ENCODE measurements around the gene CENPO. TPM values are rescaled to one million over a fixed set of nuclear protein-coding genes. Genes with fewer than 3 reads are reported as not detected.

The CENPO gene
- total RNA-seq, 1 donor from 2014 or later, result 13.4 TPM

- CTCF ChIA-PET, result no interaction called here
- DNase-seq (no peak), ATAC-seq (ENCODE audit: low read depth) (no peak)
- POLR2A ChIA-PET, result interaction anchor here (0.7 kb wide), 1 partner anchor 181 kb away, joined by 4 read pairs; no protein-coding TSS in a partner anchor
- Mint-ChIP-seq H3K9me3 (no peaks in the 10 kb centered on the region), H3K27me3 (no peaks in the 10 kb centered on the region), H3K27ac (no peak overlapping the region), H3K36me3 (ENCODE audit: low read depth) (peaks cover 62% of the 10 kb centered on the region), H3K4me1 (no peaks in the 10 kb centered on the region), H3K4me3 (no peak overlapping the region)
- no peak for TF ChIP-seq CTCF (IDR thresholded peaks at IDR 0.05)
- intact Hi-C loops (cut with micrococcal nuclease), result no loop called here
Observed at GRCh38 chr2:24763843-24764242, 29.4 kb upstream of the CENPO start.

GRCh38 chr2:24766609-24767008, 26.6 kb upstream of the CENPO start:
- ATAC-seq (ENCODE audit: low read depth) (no peak), DNase-seq (no peak)
- ChIA-PET POLR2A (no interaction called here), CTCF (no interaction called here)
- no peak overlapping the region for H3K4me3 Mint-ChIP-seq
- H3K27ac Mint-ChIP-seq, result peak overlapping the region; percentile 27
- H3K9me3 Mint-ChIP-seq, result no peaks in the 10 kb centered on the region
- no peaks in the 10 kb centered on the region for H3K27me3 Mint-ChIP-seq
- H3K36me3 Mint-ChIP-seq (ENCODE audit: low read depth), result peaks cover 64% of the 10 kb centered on the region
- H3K4me1 Mint-ChIP-seq, result no peaks in the 10 kb centered on the region
- TF ChIP-seq CTCF (IDR thresholded peaks at IDR 0.05), result no peak
- intact Hi-C loops (cut with micrococcal nuclease), result no loop called here

DNA sequence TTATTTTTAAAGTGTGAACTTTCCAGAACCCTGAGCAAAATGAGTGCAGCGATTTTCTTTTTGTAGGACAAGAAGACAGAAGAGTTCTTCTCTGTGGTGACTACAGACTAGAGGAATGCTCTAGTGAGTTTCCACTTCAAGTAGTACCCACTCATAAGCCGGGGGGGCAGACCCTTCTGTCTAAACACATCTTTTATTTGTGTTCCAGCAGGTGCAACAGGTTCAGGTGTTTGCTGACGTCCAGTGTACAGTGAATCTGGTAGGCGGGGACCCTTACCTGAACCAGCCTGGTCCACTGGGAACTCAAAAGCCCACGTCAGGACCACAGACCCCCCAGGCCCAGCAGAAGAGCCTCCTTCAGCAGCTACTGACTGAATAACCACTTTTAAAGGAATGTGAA, 25.2 kb upstream of the CENPO start:
- intact Hi-C loops (cut with micrococcal nuclease), result no loop called here
- H3K9me3 Mint-ChIP-seq, result no peaks in the 10 kb centered on the region
- POLR2A ChIA-PET, result no interaction called here
- no peak for TF ChIP-seq CTCF (IDR thresholded peaks at IDR 0.05)
- ATAC-seq (ENCODE audit: low read depth), result no peak
- H3K4me3 Mint-ChIP-seq, result no peak overlapping the region
- no peaks in the 10 kb centered on the region for H3K27me3 Mint-ChIP-seq
- no peaks in the 10 kb centered on the region for H3K4me1 Mint-ChIP-seq
- no peak overlapping the region for H3K27ac Mint-ChIP-seq
- CTCF ChIA-PET, result no interaction called here
- DNase-seq, result no peak
- peaks cover 53% of the 10 kb centered on the region for H3K36me3 Mint-ChIP-seq (ENCODE audit: low read depth)

- CTCF ChIA-PET, result interaction anchor here (0.6 kb wide), 1 partner anchor 30 kb away, joined by 3 read pairs; no protein-coding TSS in a partner anchor
- Mint-ChIP-seq H3K36me3 (ENCODE audit: low read depth) (peaks cover 51% of the 10 kb centered on the region), H3K9me3 (no peaks in the 10 kb centered on the region), H3K4me1 (no peaks in the 10 kb centered on the region), H3K4me3 (no peak overlapping the region), H3K27ac (no peak overlapping the region), H3K27me3 (no peaks in the 10 kb centered on the region)
- TF ChIP-seq CTCF (IDR thresholded peaks at IDR 0.05), result no peak
- intact Hi-C loops (cut with micrococcal nuclease), result no loop called here
- ATAC-seq (ENCODE audit: low read depth) (no peak), DNase-seq (no peak)
- POLR2A ChIA-PET, result no interaction called here
Observed at GRCh38 chr2:24768601-24769000, 24.6 kb upstream of the CENPO start.

- TF ChIP-seq CTCF (IDR thresholded peaks at IDR 0.05), result no peak
- no peaks in the 10 kb centered on the region for H3K27me3 Mint-ChIP-seq
- ChIA-PET CTCF (no interaction called here), POLR2A (no interaction called here)
- intact Hi-C loops (cut with micrococcal nuclease), result no loop called here
- H3K9me3 Mint-ChIP-seq, result no peaks in the 10 kb centered on the region
- no peaks in the 10 kb centered on the region for H3K4me1 Mint-ChIP-seq
- DNase-seq, result no peak
- H3K4me3 Mint-ChIP-seq, result no peak overlapping the region
- H3K36me3 Mint-ChIP-seq (ENCODE audit: low read depth), result peaks cover 35% of the 10 kb centered on the region
- no peak overlapping the region for H3K27ac Mint-ChIP-seq
- no peak for ATAC-seq (ENCODE audit: low read depth)
Observed at GRCh38 chr2:24771061-24771460, 22.2 kb upstream of the CENPO start.

Data from activated B cell treated with CpG ODN at 0.5 μM for 24 hours (primary cell).